Stimulated activated CD8-positive, alpha-beta memory T cell treated with anti-CD3 and anti-CD28 coated beads, Interleukin-12 subunit alpha, Interleukin-12 subunit beta, amount 100 ng/mL, for 4 hours (primary cell): ENCODE measurements around the gene AOPEP.

Experiments
- DNase-seq: peaks from one replicate; pipeline ENCODE4 v3.0.0-alpha.2; 2020; ENCODE audit warnings: low read depth

Gene AOPEP

DNA sequence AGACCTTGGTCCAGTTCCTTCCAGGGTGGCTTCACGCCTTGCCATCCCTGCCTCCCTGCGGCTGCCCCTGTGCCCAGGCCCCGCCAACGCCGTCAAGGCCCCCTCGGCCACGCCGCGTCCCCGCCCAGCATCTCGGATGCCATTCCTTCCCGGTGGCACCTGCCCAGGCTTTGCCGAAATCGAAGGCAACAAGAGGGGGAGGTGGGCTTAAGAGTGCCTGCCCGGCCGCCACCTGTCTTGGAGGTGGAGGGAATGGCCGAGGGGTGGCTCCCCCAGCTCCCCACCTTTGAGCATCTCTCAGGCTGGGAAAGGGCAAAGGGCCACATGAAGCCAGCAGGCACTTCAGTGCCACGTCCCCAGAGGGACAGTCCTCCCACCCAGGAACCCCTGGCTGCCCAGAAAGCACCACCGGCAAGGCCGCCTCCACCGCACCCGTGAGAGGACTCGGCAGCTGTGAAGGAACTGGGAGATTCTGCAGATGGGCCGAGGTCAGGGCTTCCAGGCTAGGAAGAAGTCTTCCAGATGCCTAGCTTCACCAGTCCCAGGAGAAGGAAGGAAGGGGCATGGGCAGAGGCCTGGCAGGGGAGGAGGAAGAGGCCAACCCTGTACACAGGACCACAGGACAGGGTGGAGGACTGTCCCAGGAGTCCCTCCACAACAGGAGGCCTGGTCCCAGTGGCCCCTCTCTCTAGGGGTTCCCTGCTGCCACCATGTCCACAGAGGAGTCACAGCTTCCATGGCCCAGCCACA, 373.0 kb downstream of the AOPEP start:
- no peak for DNase-seq

GRCh38 chr9:95100071-95100627, 373.6 kb downstream of the AOPEP start:
- DNase-seq: no peak

GRCh38 chr9:95101326-95101725, 374.8 kb downstream of the AOPEP start:
- DNase-seq: no peak

DNA sequence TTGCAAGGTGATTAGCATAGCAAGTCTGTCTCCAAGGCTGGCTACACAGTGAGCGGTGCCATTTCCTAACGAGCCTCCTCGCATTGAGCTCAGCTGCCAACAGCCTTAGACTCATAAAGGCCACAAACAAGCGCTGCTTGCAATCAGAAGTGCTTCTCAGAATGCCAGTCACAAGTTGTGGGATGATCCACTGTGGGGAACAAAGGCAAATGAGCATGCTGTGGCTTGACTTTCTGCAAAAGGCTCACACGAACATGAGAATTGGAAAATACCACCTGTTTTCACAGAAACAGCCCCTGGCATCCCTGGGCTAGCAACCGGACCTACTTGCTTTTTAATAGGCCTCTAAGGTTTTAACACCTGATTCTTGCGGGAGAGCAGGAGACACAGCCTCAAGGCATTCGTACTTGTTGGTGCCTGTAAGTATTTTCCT, 375.5 kb downstream of the AOPEP start:
- DNase-seq: no peak

- no peak for DNase-seq
These were observed 376.1 kb downstream of the AOPEP start for GRCh38 chr9:95102572-95102971.

GRCh38 chr9:95103281-95103771, 376.8 kb downstream of the AOPEP start:
- DNase-seq: no peak

GRCh38 chr9:95103871-95104580, 377.5 kb downstream of the AOPEP start:
- no peak for DNase-seq

DNA sequence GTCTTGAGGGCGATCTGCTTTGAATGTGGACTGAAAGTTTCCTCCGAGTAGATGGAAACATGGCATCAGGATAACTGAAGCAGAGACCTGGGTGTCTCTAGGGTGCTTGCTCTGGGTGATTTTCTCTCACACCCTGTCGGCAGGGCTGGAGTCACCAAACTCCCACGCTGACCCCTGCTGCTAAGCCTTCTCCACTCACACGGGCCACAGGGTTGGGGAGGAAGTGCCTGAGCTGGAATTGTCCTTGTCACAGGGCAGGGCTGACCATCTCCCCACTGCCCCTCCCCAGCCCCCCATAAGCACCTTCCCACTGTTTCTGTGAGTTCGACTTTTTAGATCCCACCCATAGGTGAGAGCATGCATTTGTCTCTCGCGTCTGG, 378.1 kb downstream of the AOPEP start:
- DNase-seq: no peak

DNA sequence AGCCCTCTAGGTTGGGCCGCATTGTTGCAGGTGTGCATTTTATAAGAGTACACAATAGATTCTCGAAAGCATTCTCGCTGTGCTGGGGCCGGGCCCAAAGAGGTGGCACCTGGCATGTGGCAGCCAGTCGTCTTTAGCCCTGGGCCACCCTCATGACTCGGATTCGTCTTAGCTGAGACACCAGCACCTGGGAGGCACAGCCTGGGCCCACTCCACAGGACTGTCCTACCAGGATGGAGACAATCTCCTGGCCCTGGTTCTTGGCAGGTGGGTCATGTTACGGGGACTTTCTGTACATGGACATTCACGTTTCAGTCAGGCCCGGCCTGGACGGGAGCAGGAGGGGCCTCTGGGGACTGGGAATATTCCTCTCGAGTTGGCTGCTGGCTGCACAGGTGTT, 378.5 kb downstream of the AOPEP start:
- no peak for DNase-seq

- DNase-seq: no peak
These were observed 379.2 kb downstream of the AOPEP start for GRCh38 chr9:95105519-95106287.

GRCh38 chr9:95107001-95107749, 380.7 kb downstream of the AOPEP start:
- DNase-seq: no peak

GRCh38 chr9:95107976-95108375, 381.5 kb downstream of the AOPEP start:
- DNase-seq: no peak

- no peak for DNase-seq
These were observed 382.3 kb downstream of the AOPEP start for GRCh38 chr9:95108777-95109176.

DNA sequence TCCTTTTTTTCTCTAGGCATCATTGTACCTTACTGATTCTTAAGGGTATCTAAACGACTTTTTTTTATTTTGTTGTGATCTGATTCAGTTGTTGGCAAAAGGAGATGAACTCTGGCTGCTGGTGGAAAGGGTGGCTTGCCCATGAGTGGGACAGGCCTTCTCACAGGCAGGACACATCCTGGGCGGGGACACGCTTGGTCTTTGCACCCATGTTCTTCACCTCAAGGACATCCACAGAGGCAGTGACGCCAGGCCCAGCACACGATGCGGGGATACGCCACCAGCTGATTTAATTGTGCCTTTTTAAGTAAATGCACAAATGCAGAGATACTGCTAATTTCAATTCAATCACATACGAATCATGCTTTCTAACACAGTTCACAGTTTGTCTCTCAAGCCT, 383.0 kb downstream of the AOPEP start:
- no peak for DNase-seq

GRCh38 chr9:95110921-95111525, 384.5 kb downstream of the AOPEP start:
- no peak for DNase-seq

- no peak for DNase-seq
These were observed 385.2 kb downstream of the AOPEP start for GRCh38 chr9:95111716-95112115.

- DNase-seq: no peak
These were observed 386.2 kb downstream of the AOPEP start for GRCh38 chr9:95112436-95113280.

GRCh38 chr9:95115104-95115503, 388.6 kb downstream of the AOPEP start:
- DNase-seq: no peak

- no peak for DNase-seq
These were observed 389.7 kb downstream of the AOPEP start for GRCh38 chr9:95116002-95116807.
